ENCODE data around the gene COX8C.

DNA sequence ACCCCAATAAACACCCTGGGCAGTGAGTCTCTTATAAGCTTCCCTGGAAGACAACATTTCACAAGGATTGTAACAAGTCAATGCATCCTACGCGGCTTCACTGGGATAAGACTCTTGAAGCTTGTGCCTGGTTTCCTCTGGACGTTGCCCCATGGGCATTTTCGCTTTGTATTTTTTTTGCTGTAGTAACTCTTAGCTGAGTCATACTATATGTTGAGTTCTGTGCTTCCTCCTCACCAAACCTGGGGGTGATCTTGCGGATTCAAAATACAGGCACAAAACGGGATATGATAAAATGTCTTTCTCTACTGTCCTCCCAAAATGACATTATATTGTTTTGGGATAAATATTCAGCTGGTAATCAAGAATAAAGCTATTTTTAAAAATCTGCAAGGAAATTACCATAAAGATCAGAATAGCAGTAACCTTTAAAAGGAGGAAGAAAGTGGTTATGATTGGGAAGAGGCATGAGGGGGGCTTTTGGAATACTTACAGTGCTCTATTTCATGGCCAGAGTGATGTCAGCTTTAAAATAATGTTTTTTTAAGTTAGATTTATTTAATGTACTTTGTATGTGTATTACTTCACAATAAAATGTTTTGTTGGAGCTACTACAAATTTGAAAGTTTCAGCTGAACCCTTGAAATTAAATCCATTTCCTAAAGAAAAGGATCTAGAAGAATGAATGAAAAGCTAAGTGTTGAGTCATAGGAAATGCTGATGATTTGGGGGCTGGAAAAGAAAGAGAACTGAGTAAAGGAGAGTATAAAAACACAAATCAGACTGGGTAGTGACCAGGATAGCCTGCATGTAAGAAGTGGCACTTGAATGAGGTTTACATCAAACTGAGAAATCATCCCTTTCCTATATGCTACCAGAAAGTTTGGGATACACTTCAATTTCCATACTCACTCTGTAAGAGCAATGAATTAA is 28.8 kb upstream of the COX8C start:
- TF ChIP-seq POLR2AphosphoS5 (IDR thresholded peaks at IDR 0.05; ENCODE audit: borderline replicate concordance, low read depth, low read length) (no peak), EZH2 (IDR thresholded peaks at IDR 0.05) (no peak), FOXP2 (optimal IDR thresholded peaks at IDR 0.05; ENCODE audit: control extremely low read depth, extremely low read length, insufficient read depth) (no peak)
